Stimulated activated CD4-positive, alpha-beta T cell treated with anti-CD3 and anti-CD28 coated beads, Interleukin-4, amount 100 ng/mL, for 1 hour (primary cell): ENCODE results near the gene PSME2.

Experiments used
- DNase-seq: peaks from one replicate; pipeline ENCODE4 v3.0.0-alpha.2; 2020

The PSME2 gene

GRCh38 chr14:24179294-24179960 lies 33.0 kb upstream of the PSME2 start:
- DNase-seq, result no peak

GRCh38 chr14:24178399-24179178 lies 32.2 kb upstream of the PSME2 start:
- no peak for DNase-seq

- no peak for DNase-seq
Observed at GRCh38 chr14:24177891-24178290, 31.5 kb upstream of the PSME2 start.

GRCh38 chr14:24177041-24177825 lies 30.8 kb upstream of the PSME2 start:
- DNase-seq, result no peak

- no peak for DNase-seq
Observed at GRCh38 chr14:24176599-24176998, 30.2 kb upstream of the PSME2 start.

GRCh38 chr14:24172871-24173281 lies 26.5 kb upstream of the PSME2 start:
- DNase-seq, result no peak

GRCh38 chr14:24172261-24172860 lies 26.0 kb upstream of the PSME2 start:
- no peak for DNase-seq

GRCh38 chr14:24171422-24172260 lies 25.2 kb upstream of the PSME2 start, which contains the start of gene REC8:
REC8 (plus strand) TSS chr14:24172080; CDS start chr14:24172553, 473 bp downstream.
- DNase-seq, result peak; percentile 65

- no peak for DNase-seq
Observed at GRCh38 chr14:24167469-24168114, 21.2 kb upstream of the PSME2 start.

GRCh38 chr14:24165785-24166184 lies 19.4 kb upstream of the PSME2 start:
- no peak for DNase-seq

GRCh38 chr14:24164518-24164991 lies 18.1 kb upstream of the PSME2 start:
- no peak for DNase-seq

- peak; percentile 37 for DNase-seq
Observed at GRCh38 chr14:24162093-24162492, 15.7 kb upstream of the PSME2 start.

- peak; percentile 97 for DNase-seq
Observed at GRCh38 chr14:24160850-24161804, 14.7 kb upstream of the PSME2 start, which contains the start of gene IRF9. IRF9 (plus strand) TSS chr14:24161265; CDS start chr14:24162145, 880 bp downstream.

- no peak for DNase-seq
Observed at GRCh38 chr14:24160499-24160849, 14.1 kb upstream of the PSME2 start.

GRCh38 chr14:24159777-24160498 lies 13.5 kb upstream of the PSME2 start:
- no peak for DNase-seq

- no peak for DNase-seq
Observed at GRCh38 chr14:24157331-24157730, 10.9 kb upstream of the PSME2 start.

- DNase-seq, result no peak
Observed at GRCh38 chr14:24156840-24157239, 10.4 kb upstream of the PSME2 start.

- no peak for DNase-seq
Observed at GRCh38 chr14:24155100-24155499, 8.7 kb upstream of the PSME2 start.

- no peak for DNase-seq
Observed at GRCh38 chr14:24151404-24152080, 5.1 kb upstream of the PSME2 start.
